ENCODE results near the gene PLXNA2. TPM values are rescaled to one million over a fixed set of nuclear protein-coding genes. Genes with fewer than 3 reads are reported as not detected.

PLXNA2 gene
- total and polyA plus RNA-seq, 2 of the 8 experiments (the other 6 are each of a cell fraction or from before 2014, with no cell fraction given), result 0.33 to 1.5 TPM

- Histone ChIP-seq H3K79me2 (ENCODE audit: control insufficient read depth in 1 of 2, insufficient read depth in 2 of 2, low read length in 2 of 2) (no peaks in the 10 kb centered on the region), H3K18ac (ENCODE audit: extremely low read depth, low read length) (no peak overlapping the region), H4K20me1 (replicated peaks in 1 of 2; ENCODE audit: control insufficient read depth in 1 of 2, insufficient read depth in 2 of 2, low read length in 2 of 2) (no peaks in the 10 kb centered on the region), H2BK120ac (replicated peaks; ENCODE audit: low read depth, low read length) (no peak overlapping the region), H2BK5ac (ENCODE audit: low read depth, low read length) (no peak overlapping the region; the same call in 1 of the 2 replicates), H2AK5ac (ENCODE audit: low read depth, low read length) (no peak overlapping the region), H3K27ac (ENCODE audit: low read depth, low read length) (no peak overlapping the region), H2BK15ac (ENCODE audit: low read length) (no peak overlapping the region), H3K9me3 (ENCODE audit: insufficient read depth in 2 of 2, low read depth in 1 of 2, low read length in 1 of 2) (no peaks in the 10 kb centered on the region), H3K9ac (replicated peaks in 1 of 4; ENCODE audit: extremely low read depth in 1 of 4, low read depth in 3 of 4, low read length in 3 of 4) (no peak overlapping the region), H3K36me3 (ENCODE audit: control insufficient read depth in 2 of 4, insufficient read depth in 4 of 4, low read length in 3 of 4) (no peaks in the 10 kb centered on the region), H3K23me2 (ENCODE audit: low read depth, low read length) (no peaks in the 10 kb centered on the region), H3K4ac (replicated peaks; ENCODE audit: insufficient read length, low read depth, low read length) (no peak overlapping the region), H3K4me3 (ENCODE audit: extremely low read depth in 1 of 4, insufficient read depth in 2 of 4, low read depth in 3 of 4, low read length in 4 of 4) (no peak overlapping the region), H3K14ac (ENCODE audit: insufficient read length) (no peak overlapping the region), H3K27me3 (replicated peaks in 1 of 4; ENCODE audit: control insufficient read depth in 3 of 4, extremely low read depth in 1 of 4, insufficient read depth in 3 of 4, low read length in 3 of 4) (no peaks in the 10 kb centered on the region), H4K91ac (replicated peaks; ENCODE audit: insufficient read length, low read length) (peak overlapping the region; percentile 23), H3K56ac (replicated peaks; ENCODE audit: insufficient read length, low read depth, low read length) (no peak overlapping the region), H4K8ac (ENCODE audit: extremely low read depth, insufficient read depth, low read length) (no peak overlapping the region), H3K4me2 (ENCODE audit: insufficient read depth in 1 of 2, low read depth in 2 of 2, low read length in 2 of 2) (no peak overlapping the region), H2BK20ac (ENCODE audit: low read length) (no peak overlapping the region), H3K23ac (ENCODE audit: insufficient read length) (no peak overlapping the region), H4K5ac (ENCODE audit: insufficient read length, low read depth, low read length) (no peak overlapping the region), H2AFZ (ENCODE audit: low read length) (no peak overlapping the region), H3K79me1 (ENCODE audit: low read depth, low read length) (no peaks in the 10 kb centered on the region; the same call in 1 of the 2 replicates), H2BK12ac (ENCODE audit: low read depth, low read length) (peak overlapping the region; percentile 51; the same call in 1 of the 2 replicates), H3K4me1 (replicated peaks in 1 of 4; ENCODE audit: control insufficient read depth in 3 of 4, insufficient read depth in 4 of 4, low read length in 3 of 4) (peaks cover 5 to 21% (median 16%) of the 10 kb centered on the region in 4 experiments)
- WGBS, 2 experiments (ENCODE audit: extremely low coverage in 1 of 2, insufficient coverage in 1 of 2, insufficient read length in 1 of 2, insufficient replicate concordance in 2 of 2, low coverage in 1 of 2, low lambda C conversion rate in 2 of 2, missing lambda C conversion rate in 1 of 2), result 93% methylated on average over 6 of the region's 6 CpGs; no CpG with 5 or more reads in 1 of the 2 experiments
- no peak for TF ChIP-seq RAD21 (IDR thresholded peaks at IDR 0.05 in 1 of 2, conservative IDR thresholded peaks at IDR 0.05 in 1 of 2; ENCODE audit: low read depth in 2 of 2, low read length in 2 of 2)
- TF ChIP-seq NRF1 (IDR thresholded peaks at IDR 0.05; ENCODE audit: low read depth, low read length), result no peak
- no peak for TF ChIP-seq TEAD4 (IDR thresholded peaks at IDR 0.05; ENCODE audit: low read depth, low read length)
- no peak for TF ChIP-seq HDAC2 (IDR thresholded peaks at IDR 0.05; ENCODE audit: borderline replicate concordance in 1 of 2, low read depth in 2 of 2, low read length in 2 of 2)
- no peak for TF ChIP-seq SP4 (IDR thresholded peaks at IDR 0.05; ENCODE audit: low read length)
- TF ChIP-seq ASH2L (IDR thresholded peaks at IDR 0.05; ENCODE audit: low read length), result no peak
- TF ChIP-seq RBBP5 (IDR thresholded peaks at IDR 0.05; ENCODE audit: borderline replicate concordance, low read depth, low read length), result no peak
- no peak for TF ChIP-seq SRF (IDR thresholded peaks at IDR 0.05; ENCODE audit: low read depth, low read length)
- no peak for TF ChIP-seq HDAC6 (IDR thresholded peaks at IDR 0.05; ENCODE audit: low read depth, low read length)
- TF ChIP-seq EZH2 (IDR thresholded peaks at IDR 0.05; ENCODE audit: low read depth, low read length, severe bottlenecking), result no peak
- no peak for TF ChIP-seq POU5F1 (IDR thresholded peaks at IDR 0.05; ENCODE audit: low read depth, low read length)
- TF ChIP-seq GABPA (IDR thresholded peaks at IDR 0.05; ENCODE audit: borderline replicate concordance, insufficient read depth, low read length), result no peak
- TF ChIP-seq CBX8 (IDR thresholded peaks at IDR 0.05; ENCODE audit: borderline replicate concordance, low read depth, low read length), result no peak
- FAIRE-seq, result no peak
- CTCF ChIA-PET (ENCODE audit: partially characterized antibody), result interaction anchor here (1.1 to 3.9 kb wide), 7 partner anchors 11 to 184 kb away, joined by 3 to 28 read pairs (median 5); no protein-coding TSS in a partner anchor
- POLR2A ChIA-PET (ENCODE audit: partially characterized antibody), result no interaction called here
- no peak for DNase-seq (ENCODE audit: low read depth in 1 of 2, low spot score in 2 of 2)
These were observed 78.5 kb downstream of the PLXNA2 start for GRCh38 chr1:208165659-208166058.
